ENCODE data around the gene ATP5ME. TPM values are rescaled to one million over a fixed set of nuclear protein-coding genes. Genes with fewer than 3 reads are reported as not detected.

The ATP5ME gene
- total RNA-seq, 2 experiments from 2014 or later: 260 to 261 TPM

DNA sequence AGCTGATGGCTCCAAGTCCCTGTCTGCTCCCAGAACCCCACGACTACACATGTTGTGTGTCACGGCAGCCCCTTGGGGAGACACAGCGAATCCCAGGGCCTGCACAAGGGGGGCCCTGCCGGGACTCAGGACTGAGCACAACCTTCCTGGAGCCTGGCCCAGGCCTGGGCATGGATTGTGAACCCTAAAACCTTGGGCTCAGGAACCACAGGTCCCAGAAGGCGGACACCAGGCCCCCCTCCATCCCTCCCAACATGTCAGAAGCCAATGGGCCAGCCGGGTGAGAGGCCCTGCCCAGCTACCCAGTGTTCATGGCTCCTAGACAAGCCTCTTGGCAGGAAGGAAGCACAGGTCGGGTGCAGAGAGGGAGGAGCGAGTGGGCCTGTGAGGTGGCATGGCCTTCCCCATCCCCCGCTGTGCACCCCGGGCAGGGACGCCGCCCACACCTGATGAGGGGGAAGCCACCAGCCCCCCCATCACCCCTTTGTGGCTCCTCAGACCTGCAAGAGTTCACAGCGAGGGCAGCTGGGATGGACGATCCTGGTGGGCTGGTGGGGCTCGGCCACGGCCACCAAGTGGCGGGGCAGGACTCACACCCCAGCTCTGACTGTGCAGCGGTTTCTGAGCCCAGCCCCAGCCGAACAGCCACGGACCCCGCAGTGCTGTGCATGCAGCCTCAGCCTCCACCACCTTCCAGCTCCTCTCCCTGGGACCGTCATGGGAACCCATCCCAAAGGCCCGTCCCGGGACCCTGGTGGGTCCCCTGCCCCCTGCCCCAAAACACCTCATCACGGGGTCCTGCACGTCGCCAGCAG, 45.0 kb downstream of the ATP5ME start:
- POLR2A ChIA-PET: no interaction called here
- CTCF ChIA-PET: no interaction called here

DNA sequence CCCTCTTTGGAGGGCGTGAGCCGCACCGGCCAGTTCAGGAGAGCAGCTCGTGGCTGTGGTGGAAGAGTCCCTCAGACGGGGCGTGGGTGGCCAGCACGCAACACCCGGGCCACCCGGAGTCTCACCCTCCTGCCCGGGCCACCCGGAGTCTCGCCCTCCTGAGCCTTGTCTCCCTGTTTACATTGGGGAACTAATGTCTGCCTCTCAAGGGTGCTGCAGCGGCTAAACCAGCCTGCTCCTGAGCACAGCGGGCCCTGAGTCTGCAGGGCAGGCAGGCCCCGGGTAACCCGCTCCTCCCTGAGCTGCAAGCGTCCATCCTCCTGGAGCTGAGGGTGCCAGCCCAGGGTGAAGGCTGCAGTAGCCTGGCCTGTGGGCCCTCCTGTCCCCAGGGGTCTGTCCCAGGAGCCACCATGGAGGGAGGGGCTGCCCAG, 45.8 kb downstream of the ATP5ME start:
- ChIA-PET CTCF (no interaction called here), POLR2A (no interaction called here)

DNA sequence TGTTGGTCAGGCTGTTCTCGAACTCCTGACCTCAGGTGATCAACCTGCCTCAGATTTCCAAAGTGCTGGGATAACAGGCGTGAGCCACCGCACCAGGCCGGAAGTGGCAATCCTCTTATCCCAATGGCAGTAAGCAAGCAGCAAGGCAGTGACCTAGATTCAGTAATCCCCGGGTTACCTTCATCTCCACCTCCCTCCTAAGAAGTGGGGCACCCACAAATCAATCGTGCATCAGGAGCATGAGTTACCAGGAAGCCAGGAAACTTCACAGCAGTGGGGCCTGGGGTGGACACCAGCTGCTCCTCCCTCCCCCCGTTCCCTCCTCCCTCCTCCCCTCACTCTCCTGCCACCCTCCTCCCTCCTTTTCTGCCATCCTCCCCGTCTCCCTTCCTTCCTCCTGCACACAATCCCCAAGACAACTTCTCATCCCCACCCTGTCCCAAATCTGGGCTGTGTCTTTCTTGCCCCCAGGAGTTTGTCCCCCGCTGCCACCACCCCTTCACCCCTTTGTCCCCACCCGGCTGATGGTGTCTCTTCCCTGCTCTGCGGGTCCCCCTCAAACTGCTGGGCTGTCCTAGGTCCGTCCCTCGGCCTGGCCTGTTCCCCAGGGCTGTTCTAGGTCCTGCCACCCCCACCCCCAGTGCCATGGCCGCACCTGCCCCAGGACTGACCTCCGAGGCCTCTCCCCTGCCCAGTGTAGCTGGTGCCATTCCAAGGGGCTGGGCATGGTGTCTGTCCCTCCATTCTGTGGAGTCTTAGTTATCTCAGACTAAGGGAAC, 46.5 kb downstream of the ATP5ME start:
- POLR2A ChIA-PET: no interaction called here
- CTCF ChIA-PET: no interaction called here

DNA sequence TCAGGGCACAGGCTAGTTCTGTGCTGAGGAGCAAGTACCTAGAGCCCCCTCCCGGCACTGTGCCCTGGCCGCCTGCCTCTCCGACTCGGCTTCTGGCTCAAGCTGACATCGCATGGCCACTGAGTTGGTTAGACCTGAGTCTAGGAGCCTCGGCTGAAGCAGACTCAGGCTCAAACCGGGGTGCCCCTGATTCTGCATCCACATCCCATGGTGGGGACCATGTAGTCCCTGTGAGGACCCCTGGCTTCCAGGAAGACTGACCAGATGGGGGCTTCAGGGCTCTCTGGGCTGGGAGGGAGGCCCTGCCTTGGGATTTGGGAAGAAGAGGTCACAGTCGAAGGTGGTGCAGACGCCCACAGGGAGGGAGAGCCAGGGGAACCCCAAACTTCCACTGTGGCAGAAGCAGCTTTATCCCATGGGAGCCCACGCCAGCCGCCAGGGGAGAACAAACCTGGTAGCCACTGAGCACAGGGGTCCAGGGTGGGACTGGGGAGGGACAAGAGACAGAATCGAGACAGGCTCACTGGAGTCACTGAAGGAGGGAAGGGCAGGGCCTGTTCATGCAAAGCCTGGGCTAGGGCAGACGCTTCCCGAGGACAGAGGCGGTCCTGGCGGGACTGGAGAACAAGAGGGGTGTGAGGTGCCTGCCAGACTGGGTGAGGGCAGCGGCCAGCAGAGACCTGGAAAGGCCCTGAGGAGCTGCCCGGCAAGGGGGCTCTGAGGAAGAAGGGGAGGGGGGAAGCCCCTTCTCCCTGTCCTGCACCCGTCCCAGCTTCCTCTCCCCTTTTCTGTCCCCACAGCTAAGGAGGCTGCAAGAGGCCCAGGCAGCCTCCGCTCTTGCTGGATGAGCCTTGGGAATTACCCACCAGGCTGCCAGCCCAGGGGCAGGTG, 47.6 kb downstream of the ATP5ME start:
- ChIA-PET POLR2A (no interaction called here), CTCF (no interaction called here)

DNA sequence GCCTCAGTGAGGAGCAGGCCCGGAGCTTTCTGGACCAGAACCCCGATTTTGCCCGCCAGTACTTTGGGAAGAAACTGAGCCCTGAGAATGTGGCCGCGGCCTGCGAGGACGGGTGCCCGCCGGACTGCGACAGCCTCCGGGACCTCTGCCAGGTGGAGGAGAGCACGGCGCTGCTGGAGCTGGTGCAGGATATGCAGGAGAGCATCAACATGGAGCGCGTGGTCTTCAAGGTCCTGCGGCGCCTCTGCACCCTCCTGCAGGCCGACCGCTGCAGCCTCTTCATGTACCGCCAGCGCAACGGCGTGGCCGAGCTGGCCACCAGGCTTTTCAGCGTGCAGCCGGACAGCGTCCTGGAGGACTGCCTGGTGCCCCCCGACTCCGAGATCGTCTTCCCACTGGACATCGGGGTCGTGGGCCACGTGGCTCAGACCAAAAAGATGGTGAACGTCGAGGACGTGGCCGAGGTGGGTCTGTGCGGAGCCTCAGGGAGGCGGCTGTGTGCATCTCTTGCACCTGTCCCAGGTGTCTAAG, 48.4 kb downstream of the ATP5ME start:
- ChIA-PET CTCF (no interaction called here), POLR2A (no interaction called here)

DNA sequence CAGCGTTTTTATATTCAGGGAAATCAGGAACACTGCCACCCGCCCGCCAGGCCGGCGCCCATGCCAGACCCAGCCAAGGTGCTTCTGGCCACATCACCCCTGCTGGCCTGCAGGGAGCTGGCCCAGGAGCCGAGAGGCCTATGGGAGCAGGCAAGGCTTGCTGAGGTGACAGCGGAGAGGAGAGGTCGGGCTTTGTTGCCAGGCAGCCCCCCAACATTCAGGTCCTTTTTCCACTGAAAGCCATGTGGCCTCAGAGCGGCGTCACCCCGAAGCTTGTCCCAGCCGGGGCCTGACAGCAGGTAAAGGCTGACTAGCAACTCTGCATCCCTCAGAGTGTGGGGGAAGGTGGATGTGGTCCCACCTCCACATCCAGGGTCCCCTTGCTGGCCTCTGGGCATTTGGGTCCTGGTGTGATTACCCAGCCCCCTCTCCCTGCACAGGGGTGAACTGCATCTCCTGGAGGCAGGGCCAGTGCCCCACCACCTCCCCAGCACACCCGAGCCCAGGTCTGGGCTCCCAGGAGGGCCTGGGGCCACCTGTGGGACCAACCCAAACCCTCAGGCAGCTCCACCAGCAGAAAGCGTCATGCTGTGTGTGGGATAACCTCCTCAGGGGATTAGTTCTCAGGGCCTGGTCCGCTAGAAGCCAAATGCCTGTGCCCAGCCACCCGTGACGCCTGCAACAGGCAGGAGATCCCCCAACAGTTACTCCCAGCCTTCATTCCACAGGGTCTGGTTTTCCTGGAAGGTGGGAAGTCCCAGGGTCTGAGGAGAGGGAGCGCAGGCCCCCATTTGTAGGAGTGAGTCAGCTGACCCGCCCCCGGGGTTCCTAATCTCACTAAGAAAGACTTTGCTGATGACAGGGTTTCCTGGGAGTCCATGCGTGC, 49.1 kb downstream of the ATP5ME start, which contains the start of gene PDE6B:
PDE6B (plus strand) TSS at position 869 of the 886 bp plus-strand sequence. CDS start 54 bp downstream, outside the sequence.
- POLR2A ChIA-PET: no interaction called here
- CTCF ChIA-PET: no interaction called here

DNA sequence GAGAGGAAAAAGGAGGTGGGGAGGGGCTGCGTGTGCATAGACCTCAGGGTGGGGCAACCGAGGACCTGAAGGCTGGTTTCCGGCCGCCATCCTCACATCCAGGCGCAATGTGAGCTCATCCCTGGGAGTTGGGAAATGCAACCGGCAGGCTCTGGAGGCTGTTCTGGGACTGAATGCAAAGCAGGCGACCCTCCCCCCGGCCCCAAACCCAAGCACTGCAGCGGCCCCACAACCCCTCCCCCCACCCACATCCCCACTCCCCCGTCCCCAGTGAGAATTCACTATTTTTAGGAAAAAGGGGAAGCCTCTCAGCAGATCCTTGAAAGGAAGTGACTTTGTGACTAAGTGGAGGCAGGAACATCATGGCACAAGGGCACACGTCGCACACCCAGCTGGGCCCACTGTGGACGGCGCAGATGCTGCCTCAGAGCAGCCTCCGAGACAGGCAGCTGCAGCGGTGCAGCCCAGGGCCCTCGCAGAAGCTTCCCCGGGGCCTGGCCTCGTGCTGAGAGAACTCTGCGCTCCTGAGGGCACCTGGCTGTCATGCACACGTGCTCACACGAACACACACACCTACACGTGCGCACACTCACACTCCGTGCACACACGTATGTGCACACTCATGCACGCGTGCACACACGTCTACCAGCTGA, 50.0 kb downstream of the ATP5ME start:
- ChIA-PET POLR2A (no interaction called here), CTCF (no interaction called here)

DNA sequence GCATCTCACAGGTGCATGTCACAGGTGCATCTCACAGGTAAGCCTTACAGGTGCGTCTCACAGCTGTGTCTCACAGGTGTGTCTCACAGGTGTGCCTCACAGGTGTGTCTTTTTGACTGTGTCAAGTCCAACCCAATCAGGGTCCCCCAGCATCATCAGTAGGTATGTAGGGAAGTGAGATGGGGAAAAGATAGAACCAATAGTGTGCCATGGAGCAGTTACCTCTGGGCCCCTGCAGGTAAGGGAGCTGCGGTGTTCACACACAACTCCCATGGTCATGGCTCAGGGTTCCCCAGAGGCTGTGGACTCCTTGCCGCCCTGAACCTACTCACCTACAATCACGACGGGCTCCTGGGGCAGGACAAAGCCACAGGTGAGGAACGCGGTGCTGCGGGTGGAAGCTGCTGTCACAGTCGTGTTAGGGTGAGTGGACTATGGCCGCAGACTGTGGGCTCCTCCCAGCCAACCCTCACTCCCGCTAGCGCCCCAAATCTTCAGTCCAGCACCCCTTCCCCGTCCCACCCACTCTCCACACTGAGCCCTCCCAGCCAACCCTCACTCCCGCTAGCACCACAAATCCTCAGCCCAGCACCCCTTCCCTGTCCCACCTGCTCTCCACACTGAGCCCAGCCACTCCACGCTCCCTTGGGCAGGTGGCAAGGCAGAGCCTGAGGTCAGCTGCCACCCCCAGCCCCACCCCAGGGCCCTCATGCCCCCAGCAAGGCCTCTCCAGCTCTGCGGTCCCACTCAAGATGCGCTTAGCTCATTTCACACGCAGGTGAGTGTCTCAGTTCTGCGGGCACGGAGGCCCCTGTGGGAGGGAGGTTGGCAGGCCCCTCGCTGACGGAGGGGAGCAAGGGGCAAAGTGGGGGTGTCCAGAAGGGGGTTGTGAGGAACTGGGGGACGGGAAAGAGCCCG, 50.8 kb downstream of the ATP5ME start:
- CTCF ChIA-PET: no interaction called here

More for the DNA sequence above, 50.8 kb downstream of the ATP5ME start:
- POLR2A ChIA-PET: no interaction called here

Other genes with a start within 250 kb of the ATP5ME start
- gene ZNF721, start 175.1 kb downstream of the ATP5ME start, total RNA-seq: 10 to 100 TPM; 23.9 to 28.5 TPM
- gene PIGG, start 175.1 kb downstream of the ATP5ME start, total RNA-seq: 10 to 100 TPM; 38.4 to 42.2 TPM
- gene TMEM271, start 98.0 kb downstream of the ATP5ME start, total RNA-seq: not detected
- gene PDE6B, start 48.7 kb downstream of the ATP5ME start, total RNA-seq: 10 to 100 TPM in 1 of 2 experiments, 1 to 10 TPM in 1; 8.7 to 11.4 TPM
- gene MYL5, start 266 bp upstream of the ATP5ME start, total RNA-seq: 10 to 100 TPM; 14.6 to 15.1 TPM
- 1 to 10 TPM; 1.1 to 1.3 TPM for gene SLC49A3, start 14.9 kb upstream of the ATP5ME start, total RNA-seq
- gene PCGF3, start 31.6 kb upstream of the ATP5ME start, total RNA-seq: 10 to 100 TPM; 25.8 to 26.1 TPM
- gene CPLX1, start 151.9 kb upstream of the ATP5ME start, total RNA-seq: under 1 TPM in 1 of 2 experiments, not detected in 1; 0.15 TPM

Measured in activated CD8-positive, alpha-beta memory T cell treated with anti-CD3 and anti-CD28 coated beads for 36 hours (primary cell).